Right hindlimb (tissue), 1 donor: ENCODE measurements around the gene B4GALNT4.
"Not testable (repeated sequence)": the region's sequence is repeated elsewhere in the genome, so short reads cannot be mapped to it uniquely, and the experiment has no call there.

Source experiments
- DNase-seq: peaks from one replicate; pipeline ENCODE4 v3.0.0-alpha.2; 2018

B4GALNT4 gene

DNA sequence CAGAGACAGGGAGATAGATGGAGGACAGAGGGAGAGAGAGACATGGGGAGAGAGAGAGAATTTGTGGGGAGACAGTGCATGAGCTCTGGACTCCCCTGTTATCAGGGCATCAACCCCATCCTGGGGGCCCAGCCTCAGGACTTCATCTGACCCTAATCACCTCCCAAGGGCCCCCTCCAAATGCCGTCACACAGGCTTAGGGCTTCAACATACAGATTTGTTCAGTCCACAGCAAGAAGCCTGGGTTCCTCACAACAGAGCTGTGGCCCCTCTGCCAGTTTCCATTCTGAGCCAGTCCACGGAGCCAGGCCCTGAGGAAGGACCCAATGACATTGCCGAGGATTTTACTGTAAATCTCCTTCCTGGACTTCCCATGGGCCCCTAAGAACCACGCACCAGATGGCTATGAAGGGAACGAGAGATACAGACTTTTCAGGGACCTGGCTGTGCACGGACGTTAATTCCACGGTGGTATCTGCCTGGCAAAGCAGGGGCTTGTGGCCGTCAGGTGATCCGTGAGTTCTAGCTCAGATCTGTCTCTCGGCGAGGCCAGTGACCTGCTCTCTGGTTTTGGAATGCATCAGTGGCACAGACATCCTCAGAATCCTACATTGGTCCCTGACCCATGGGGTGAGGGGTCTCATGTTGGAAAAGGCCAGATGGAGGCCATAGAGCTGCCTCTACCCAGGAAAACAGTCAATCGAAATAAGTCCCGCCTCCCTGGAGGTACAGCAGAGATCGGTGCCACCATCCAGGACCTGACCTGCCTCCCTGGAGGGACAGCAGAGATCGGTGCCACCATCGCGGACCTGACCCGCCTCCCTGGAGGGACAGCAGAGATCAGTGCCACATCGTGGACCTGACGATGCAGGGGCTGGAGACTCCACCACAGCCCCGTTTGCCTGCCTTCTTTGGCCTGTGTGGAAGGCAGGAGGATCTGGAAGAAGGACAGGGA lies 8.7 kb upstream of the B4GALNT4 start:
- DNase-seq, result peak; percentile 36

DNA sequence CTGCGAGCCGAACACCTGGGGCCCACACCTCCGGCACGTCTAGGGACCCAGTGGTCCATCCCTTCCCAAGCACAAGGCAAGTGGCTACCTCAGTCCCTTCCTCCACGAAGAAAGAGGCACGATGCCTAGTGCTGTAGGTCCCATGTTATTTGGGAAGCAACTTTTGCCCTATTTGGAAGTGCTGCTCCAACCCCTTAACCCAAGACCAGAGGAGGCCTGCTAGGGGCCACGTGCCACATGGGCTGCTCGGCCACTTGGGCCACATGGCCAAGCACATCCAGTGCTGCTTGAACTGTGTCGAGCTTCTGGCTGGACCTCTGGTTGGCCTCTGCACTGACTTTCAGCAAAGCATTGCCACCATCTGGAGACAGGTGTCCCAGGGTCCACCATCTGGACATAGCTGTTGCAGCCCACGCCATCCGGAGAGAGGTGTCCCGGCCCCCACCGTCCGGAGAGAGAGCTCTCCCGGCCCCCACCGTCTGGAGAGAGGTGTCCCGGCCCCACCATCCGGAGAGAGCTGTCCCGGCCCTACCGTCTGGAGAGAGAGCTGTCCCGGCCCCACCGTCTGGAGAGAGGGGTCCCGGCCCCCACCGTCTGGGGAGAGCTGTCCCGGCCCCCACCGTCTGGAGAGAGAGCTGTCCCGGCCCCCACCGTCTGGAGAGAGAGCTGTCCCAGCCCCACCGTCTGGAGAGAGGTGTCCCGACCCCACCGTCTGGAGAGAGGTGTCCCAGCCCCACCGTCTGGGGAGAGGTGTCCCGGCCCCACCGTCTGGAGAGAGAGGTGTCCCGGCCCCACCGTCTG lies 6.5 kb upstream of the B4GALNT4 start:
- DNase-seq, result peak; percentile 17

DNA sequence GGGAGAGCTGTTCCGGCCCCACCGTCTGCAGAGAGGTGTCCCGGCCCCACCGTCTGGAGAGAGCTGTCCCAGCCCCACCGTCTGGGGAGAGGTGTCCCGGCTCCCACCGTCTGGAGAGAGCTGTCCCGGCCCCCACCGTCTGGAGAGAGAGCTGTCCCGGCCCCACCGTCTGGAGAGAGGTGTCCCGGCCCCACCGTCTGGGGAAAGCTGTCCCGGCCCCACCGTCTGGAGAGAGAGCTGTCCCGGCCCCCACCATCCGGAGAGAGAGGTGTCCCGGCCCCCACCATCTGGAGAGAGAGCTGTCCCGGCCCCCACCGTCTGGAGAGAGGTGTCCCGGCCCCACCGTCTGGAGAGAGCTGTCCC lies 5.9 kb upstream of the B4GALNT4 start:
- DNase-seq, result not testable (repeated sequence)

DNA sequence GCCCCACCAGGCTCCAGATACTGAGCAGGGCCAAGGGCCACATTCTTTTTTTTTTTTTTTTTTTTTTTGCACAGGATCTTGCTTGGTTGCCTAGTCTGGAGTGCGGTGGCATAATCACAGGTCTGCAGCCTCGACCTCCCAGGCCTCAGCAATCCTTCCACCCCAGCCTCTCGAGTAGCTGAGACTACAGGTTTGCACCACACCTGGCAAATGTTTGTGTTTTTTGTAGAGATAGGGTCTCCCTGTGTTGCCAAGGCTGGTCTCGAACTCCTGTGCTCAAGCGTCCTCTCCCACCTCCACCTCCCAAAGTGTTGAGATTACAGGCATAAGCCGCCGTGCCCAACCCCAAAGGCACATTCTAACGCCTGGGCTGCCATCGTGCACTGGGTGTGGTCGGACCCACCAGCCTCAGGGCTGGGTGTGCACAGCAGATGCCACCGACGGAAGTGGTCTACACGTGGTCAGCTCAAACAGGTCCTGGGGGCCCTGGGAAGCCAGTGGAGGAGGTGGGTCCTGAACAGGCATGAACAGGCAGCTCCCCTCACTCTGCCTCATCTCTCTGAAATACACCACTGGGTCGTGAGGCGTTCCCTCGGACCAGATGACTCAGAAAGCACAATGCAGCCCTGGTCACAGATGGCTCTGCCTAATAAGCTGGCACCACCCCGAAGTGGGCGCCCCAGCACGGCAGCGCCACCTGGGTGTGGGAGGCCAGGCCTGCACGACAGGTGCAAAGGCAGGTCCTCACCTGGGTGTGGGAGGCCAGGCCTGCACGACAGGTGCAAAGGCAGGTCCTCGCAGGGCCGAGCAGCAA lies 5.1 kb upstream of the B4GALNT4 start:
- peak; percentile 16 for DNase-seq

DNA sequence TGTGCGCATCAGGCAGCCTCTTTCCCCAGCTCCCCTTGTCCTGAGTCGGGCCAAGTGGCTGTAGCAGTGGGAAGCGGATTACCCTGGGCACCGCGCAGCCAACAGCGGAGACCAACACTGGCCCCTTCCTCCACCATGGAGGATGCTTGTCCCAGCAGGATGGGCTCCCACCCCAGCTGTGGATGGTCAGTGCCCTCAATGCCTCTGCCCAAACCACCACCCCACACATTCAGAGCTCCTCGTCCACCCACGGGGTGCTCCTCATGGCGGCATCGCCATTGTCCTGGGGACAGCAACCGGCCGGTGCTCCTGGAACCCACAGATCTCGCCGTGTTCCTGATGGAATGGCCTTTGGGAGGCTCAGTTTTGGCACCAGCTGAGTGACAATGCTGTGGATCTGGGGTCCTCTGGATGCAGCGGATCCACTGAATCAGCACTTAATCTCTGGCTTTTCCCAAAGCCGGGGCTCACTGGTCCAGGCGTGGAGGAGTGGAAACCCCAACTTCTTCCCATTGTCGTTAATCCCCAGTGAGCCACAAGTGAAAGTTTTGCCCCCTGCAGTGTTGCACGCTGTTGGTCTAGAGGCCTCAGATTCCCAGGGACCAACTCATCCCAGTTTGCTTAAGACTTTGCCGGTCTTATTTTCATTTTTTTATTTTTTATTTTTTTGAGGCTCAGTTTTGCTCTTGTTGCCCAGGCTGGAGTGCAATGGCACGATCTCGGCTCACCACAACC lies 4.1 kb upstream of the B4GALNT4 start:
- DNase-seq, result peak; percentile 15

DNA sequence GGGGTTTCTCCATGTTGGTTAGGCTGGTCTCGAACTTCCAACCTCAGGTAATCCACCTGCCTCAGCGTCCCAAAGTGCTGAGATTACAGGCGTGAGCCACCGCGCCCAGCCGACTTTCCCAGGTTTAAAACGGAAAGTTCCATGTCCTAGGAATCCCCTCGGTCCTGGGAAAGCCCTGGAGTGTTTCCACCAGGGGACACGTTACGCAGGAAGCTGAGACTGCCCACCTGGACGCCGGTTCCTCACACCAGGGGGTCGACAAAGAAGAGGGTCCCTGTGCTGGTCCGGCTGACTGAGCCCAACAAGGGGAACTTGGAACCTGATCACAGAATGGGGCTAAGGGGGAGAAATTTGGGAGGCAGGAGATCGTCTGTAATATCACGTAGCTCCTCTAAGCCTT lies 3.5 kb upstream of the B4GALNT4 start:
- peak; percentile 8 for DNase-seq

DNA sequence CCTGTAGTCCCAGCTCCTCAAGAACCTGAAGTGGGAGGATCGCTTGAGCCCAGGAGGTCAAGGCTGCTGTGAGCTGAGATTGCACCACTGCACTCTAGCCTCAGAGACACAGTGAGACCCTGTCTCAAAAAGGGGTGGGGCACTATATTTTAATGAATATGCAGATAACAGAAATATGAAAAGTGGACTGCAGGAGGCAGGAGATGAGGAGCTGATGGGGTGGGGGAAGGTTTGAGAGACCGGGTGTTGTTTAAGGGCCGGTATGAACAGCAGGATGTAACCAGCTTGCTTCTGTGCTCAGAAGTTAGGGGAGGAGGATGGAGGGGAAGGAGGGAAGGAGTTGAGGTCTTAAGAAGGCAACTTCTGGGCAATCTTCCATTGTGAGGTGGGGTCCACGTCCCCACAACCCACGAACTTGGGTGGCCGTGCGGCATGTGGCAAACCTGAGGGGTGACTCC lies 1.3 kb upstream of the B4GALNT4 start:
- DNase-seq, result no peak

DNA sequence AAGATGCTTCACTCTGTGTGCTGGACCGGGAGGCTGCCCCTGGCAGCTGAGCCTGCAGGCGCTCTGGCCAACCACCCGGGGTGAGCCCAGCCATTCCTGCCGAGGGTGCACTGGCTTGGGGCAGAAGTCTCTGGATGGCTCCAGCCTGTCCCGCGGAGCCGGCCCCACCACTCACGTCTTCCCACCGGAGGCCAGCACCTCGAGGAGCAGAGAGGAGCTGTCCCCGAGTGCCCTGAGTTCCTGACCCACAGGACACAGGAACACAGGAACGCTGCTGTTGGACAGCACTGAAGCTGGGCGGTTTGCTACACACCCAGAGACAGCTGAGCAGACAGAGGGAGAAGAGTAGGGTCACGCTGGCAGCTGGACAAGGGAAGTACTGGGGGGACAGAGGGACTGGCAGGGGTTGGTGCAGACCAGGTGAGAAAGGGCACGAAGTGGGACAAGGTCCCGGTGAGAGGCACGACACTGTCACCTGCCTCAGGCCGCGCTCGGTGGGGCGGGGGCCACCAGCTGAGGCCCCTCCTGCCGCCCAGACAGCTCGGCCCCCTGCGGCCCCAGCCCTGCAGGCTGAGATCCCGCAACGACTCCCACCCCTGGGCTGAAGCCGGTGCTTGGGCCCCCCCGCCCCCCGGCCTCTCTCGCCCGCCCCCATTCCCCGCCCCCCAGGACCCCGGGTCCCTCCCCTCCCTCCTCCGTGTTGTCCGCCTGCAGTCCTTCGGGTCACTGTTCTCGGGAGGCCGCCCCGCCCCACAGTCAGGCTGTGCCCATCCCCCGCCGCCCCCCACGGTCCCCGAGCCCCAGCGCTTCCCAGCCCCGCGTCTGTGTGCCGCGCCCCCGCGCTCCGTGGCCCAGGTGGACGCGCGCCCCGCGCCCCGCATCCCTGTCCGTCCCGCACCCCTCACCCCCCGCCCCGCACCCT lies 624 bp upstream of the B4GALNT4 start:
- peak; percentile 47 for DNase-seq

DNA sequence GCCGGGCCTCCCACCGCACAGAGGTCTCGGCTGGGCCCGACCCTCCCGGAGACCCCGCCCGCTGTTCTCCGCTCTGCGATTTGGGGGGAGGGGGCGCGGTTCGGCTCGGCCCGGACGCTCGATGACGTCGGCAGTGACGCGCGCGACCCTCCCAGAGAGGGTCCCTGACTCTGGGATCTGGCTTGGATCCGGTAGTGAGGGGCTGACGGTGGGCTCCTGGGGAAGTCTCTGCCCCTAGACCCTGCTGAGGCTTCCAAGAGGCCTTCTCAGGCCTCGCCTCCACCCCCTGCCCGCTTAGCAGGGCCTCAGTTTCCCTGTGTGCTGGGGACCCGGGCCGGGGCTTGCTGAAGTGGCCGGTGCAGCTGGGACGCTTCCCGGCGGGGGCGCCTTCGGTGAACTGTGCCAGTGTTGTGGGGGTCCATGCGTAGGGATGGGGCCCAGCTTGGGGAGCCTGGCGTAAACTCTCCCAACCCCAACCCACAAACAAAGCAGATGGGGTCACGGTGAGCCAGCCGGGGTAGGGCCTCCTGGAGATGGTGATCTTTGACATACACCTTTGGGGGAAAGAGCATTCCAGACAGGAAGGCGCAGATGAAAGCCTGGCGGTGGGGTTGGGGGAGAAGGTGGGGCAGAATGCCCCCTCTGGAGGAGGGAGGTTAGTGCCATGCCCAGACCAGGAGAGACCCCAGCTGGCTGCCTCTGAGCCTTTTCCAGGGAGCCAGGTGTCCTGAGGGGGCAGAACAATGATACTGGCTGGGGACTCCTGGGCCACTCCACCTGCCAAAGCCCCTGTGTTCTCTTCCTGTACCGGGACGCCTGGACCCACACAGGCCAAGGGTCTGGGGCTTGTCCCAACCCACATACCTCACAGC lies 1.0 kb downstream of the B4GALNT4 start:
- peak; percentile 49 for DNase-seq

DNA sequence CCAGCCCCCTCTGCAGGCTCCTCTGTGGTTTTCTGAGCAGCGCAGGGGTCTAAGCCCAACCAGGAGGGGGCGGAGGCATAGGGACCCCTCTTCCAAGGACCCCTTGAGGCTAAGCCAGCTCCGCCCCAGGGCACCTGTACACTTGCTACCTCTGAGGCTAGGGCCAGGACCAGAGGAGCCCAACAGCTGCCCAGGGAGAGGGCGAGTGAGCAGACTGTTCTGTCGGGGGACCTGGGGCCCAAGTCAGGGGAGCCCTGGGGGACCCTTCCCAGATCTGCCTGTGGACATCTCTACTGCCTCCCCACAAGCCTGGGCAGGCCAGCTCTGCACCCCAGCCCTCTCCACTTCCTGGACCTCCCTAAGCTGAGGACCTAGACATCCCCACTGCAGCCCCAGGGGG lies 1.8 kb downstream of the B4GALNT4 start:
- no peak for DNase-seq

DNA sequence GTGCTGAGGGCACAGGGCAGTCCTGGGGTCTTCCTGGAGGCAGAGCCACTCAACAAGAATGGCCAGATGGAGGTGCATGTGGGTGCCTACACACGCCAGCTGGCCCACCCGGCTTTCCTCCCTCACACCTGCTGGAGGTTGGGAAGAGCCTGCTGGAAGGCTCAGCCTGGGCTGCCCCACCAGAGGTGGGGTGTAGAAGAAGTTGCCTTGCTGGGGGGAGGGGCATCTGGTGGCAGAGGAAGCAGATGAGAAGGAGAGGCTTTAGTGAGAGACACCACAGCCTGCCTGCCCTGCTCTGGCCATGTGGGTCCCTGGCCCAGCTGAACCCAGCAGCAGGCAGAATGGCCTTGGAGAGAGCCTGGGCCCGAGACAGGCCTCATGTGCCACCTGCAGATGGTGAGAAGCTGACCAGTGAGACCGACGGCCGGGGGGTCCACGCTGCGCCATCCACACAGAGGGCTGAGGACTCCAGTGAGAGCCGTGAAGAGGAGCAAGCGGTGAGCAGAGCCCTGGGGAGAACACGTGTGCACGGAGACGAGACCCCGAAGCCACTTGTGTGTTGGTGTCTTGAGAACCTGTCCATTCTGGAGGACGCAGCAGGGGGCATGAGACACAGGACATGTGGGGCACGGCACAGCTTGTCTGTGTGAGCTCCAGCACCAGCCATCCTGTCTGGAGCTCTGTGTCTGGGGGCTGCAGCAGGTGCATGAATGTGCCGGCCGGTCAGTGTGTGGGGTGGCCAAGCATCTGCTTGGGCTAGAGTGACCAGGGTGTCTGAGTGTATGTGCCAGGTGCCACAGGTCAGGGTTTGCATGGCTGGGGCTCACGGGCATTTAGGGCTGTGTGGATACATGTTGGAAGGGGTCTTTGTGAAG lies 2.7 kb downstream of the B4GALNT4 start:
- DNase-seq, result no peak

DNA sequence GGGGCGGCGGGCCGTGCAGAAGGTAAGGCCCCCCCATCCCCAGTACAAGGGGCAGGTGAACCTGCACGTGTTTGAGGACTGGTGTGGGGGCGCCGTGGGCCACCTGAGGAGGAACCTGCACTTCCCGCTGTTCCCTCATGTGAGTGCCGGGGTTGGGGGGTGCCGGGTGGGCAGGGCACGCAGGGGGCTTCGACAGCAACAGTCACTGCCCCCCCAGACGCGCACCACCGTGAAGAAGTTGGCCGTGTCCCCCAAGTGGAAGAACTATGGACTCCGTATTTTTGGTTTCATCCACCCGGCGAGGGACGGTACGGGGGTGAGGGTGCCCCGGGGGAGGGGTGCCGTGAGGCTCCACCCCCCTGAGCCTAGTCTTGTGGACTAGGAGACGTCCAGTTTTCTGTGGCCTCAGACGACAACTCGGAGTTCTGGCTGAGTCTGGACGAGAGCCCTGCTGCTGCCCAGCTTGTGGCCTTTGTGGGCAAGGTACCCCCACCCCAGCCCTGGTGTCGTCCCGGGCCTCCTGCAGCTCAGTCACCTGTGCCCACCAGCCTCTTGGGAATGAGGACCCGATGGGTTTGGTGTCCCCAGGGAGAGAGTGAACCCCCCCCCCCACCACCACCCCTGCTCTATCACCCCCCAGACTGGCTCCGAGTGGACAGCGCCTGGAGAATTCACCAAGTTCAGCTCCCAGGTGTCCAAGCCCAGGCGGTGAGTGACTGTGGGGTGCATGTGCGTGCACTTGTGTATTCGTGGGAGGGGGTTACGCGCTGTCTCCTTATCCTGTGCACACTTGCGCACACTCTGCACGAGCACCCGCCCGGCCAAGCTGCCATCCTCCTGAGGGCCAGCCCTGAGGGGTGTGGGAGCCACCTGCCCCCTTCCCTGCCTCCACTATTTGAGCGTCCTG lies 3.8 kb downstream of the B4GALNT4 start:
- no peak for DNase-seq

DNA sequence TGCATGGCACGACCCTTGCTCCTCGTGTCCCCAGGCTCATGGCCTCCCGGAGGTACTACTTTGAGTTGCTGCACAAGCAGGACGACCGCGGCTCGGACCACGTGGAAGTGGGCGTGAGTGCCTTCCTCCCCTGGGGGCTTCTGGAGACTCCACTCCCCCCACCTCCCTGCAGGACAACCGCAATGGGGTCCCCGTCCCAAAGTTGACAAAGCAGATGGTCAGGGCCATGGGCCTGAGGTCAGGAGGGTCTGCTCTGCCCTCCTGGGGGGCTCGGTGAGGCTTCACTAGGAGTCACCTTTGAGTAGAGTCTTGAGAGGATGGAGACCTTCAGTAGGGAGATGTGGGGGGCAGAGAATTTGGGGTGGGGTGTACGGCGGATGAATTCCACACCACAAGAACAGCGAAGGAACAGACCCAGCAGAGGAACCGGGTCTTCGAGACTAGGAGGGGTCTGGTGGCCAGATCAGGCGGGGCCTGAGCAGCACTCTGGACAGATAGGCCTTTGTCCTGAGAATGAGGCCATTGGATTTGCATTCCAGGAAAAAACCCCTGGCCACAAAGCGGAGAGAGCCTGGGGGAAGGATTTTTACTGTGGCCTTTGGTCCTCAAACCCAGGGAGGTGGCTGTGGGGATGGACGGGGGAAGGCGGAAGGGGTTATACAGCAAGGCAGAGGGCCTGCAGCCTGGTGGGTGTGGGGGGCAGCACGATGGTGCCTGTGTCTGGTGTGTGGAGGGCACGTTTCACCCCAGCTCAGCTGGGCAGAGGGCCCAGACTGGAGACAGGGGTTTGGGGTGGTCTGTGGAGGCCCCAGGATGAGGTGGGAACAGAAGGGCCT lies 4.6 kb downstream of the B4GALNT4 start:
- DNase-seq, result no peak

DNA sequence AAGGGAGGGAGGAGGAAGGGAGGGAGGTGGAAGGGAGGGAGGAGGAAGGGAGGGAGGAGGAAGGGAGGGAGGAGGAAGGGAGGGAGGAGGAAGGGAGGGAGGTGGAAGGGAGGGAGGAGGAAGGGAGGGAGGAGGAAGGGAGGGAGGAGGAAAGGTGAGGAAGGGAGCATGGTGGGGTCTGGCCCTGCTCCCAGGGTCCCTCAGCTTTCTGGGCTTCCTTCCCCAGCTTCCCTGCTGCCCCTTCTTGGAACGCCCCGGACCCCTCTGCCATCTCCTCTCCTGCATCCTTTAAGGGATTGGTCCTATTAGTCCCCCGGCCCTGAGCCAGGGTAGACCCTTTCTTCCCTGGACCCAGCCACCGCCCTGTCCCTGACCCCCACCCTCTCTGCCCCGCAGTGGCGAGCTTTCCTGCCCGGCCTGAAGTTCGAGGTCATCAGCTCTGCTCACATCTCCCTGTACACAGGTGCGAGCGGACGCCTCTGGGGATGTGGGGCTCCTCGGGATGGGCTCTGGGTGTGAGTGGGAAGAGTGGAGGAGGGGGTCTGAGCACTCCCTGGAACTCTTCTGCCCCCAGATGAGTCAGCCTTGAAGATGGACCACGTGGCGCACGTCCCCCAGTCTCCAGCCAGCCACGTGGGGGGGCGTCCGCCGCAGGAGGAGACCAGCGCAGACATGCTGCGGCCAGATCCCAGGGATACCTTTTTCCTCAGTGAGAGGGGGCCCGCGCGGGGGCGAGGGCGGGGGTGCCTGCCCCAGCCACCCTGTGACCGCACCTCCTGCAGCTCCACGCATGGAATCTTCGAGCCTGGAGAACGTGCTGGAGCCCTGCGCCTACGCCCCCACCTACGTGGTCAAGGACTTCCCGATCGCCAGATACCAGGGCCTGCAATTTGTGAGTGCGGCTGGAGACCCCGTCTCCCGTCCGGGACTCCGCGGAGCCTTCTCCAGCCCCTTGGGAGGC lies 6.0 kb downstream of the B4GALNT4 start:
- DNase-seq, result no peak

DNA sequence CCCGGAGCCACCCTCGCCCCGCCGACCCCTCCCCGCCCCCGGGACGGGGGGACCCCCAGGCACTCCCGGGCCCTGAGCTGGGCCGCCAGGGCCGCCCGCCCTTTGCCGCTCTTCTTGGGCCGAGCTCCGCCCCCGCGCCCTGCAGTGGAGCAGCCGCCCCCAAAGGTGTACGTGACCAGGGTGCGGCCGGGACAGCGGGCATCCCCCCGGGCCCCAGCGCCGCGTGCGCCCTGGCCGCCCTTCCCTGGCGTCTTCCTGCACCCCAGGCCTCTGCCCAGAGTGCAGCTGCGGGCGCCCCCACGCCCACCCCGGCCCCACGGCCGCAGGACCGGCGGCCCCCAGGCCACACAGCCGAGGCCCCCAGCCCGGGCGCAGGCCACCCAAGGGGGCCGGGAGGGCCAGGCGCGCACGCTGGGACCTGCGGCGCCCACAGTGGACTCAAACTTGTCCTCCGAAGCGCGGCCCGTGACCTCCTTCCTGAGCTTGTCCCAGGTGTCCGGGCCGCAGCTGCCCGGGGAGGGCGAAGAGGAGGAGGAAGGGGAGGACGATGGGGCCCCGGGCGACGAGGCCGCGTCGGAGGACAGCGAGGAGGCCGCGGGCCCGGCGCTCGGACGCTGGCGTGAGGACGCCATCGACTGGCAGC lies 7.4 kb downstream of the B4GALNT4 start:
- DNase-seq, result no peak
